ENCODE results near the gene PALLD. TPM values are rescaled to one million over a fixed set of nuclear protein-coding genes. Genes with fewer than 3 reads are reported as not detected.
A peak's percentile ranks its signal among the peaks of the same experiment; 100 is the strongest.

The PALLD gene
- total RNA-seq, 4 donors from 2014 or later: 266 to 761 (median 441) TPM

- Histone ChIP-seq H3K4me3 (no peak overlapping the region), H3K36me3 (no peaks in the 10 kb centered on the region), H3K9me3 (no peaks in the 10 kb centered on the region), H3K27me3 (no peaks in the 10 kb centered on the region), H3K27ac (no peak overlapping the region), H3K4me1 (no peaks in the 10 kb centered on the region)
- DNase-seq: no peak
- TF ChIP-seq POLR2A (IDR thresholded peaks at IDR 0.05): no peak
- no peak for TF ChIP-seq CTCF (IDR thresholded peaks at IDR 0.05)
- intact Hi-C loops (cut with DNase I; ENCODE audit: low total_unique reads): no loop called here
These were observed 58.6 kb downstream of the PALLD start for GRCh38 chr4:168555437-168555836.

- H3K36me3 ChIP-seq: no peaks in the 10 kb centered on the region
- DNase-seq: no peak
- H3K4me3 ChIP-seq: no peak overlapping the region
- no peaks in the 10 kb centered on the region for H3K27me3 ChIP-seq
- TF ChIP-seq POLR2A (IDR thresholded peaks at IDR 0.05): no peak
- no peak for TF ChIP-seq CTCF (IDR thresholded peaks at IDR 0.05)
- no peaks in the 10 kb centered on the region for H3K4me1 ChIP-seq
- no peaks in the 10 kb centered on the region for H3K9me3 ChIP-seq
- no peak overlapping the region for H3K27ac ChIP-seq
- intact Hi-C loops (cut with DNase I; ENCODE audit: low total_unique reads): no loop called here
These were observed 60.8 kb downstream of the PALLD start for GRCh38 chr4:168557658-168558057.

DNA sequence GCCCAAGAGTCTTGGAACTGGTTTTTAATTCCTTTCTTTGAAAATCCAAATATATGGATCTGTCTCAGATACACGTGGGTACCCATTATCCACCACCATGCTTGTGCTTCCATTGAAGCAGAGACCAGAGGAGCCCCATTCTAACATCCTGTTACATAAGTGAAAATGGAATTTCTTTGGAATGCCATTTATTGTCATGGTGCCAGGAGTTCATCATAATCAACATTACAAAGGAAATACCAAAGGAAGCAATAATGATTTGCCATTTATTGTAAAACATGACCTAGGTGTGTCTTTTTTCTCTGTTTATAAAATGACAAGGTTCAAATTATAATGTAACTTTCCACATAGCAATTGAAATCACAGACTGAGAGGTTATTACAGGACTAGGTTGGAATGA, 61.7 kb downstream of the PALLD start:
- no peaks in the 10 kb centered on the region for H3K27me3 ChIP-seq
- no peak for DNase-seq

GRCh38 chr4:168560184-168561180, 63.6 kb downstream of the PALLD start:
- no peaks in the 10 kb centered on the region for H3K9me3 ChIP-seq
- H3K27ac ChIP-seq: peak overlapping the region; percentile 58 to 67
- no peaks in the 10 kb centered on the region for H3K4me1 ChIP-seq
- no peaks in the 10 kb centered on the region for H3K27me3 ChIP-seq
- DNase-seq: no peak
- intact Hi-C loops (cut with DNase I; ENCODE audit: low total_unique reads): no loop called here
- H3K36me3 ChIP-seq: no peaks in the 10 kb centered on the region
- H3K4me3 ChIP-seq: no peak overlapping the region
- TF ChIP-seq CTCF (IDR thresholded peaks at IDR 0.05) (no peak), POLR2A (IDR thresholded peaks at IDR 0.05) (no peak)

More for the DNA sequence above, 61.7 kb downstream of the PALLD start:
- Histone ChIP-seq H3K4me3 (no peak overlapping the region), H3K27ac (no peak overlapping the region), H3K9me3 (no peaks in the 10 kb centered on the region), H3K36me3 (no peaks in the 10 kb centered on the region), H3K4me1 (no peaks in the 10 kb centered on the region)
- TF ChIP-seq CTCF (IDR thresholded peaks at IDR 0.05): no peak
- TF ChIP-seq POLR2A (IDR thresholded peaks at IDR 0.05): no peak
- intact Hi-C loops (cut with DNase I; ENCODE audit: low total_unique reads): no loop called here

DNA sequence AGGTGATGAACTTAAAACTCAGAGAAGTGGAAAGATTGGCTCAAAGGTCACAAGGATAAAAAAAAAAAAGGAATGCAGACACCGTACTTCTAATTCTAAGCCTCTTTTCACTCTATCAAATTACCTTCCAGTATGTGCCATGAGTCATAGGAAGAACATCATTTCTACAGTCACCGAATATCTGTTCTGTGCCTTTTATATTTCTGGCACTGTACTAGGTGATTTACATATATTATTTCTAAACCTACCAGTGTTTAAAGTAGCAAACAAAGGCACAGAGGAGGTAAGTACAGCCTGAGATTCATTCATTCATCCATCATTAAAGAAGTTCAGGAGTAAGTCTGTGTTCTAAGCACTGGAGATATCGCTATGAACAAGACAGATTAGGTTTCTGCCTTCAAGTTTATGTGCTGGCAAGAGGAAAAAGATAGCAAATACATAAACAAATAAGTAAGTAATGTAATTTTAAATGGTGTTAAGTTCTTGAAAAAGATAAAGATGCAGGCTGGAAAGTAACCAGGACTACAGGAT, 65.3 kb downstream of the PALLD start:
- H3K9me3 ChIP-seq: no peaks in the 10 kb centered on the region
- intact Hi-C loops (cut with DNase I; ENCODE audit: low total_unique reads): no loop called here
- no peaks in the 10 kb centered on the region for H3K36me3 ChIP-seq
- H3K27ac ChIP-seq: peak overlapping the region in 1 of 2 donors; percentile 22
- no peak overlapping the region for H3K4me3 ChIP-seq
- H3K4me1 ChIP-seq: no peaks in the 10 kb centered on the region
- DNase-seq: no peak
- TF ChIP-seq POLR2A (IDR thresholded peaks at IDR 0.05) (no peak), CTCF (IDR thresholded peaks at IDR 0.05) (no peak)
- H3K27me3 ChIP-seq: no peaks in the 10 kb centered on the region
